SK-N-SH (cell line): ENCODE data around the gene PSMC3. TPM values are rescaled to one million over a fixed set of nuclear protein-coding genes. Genes with fewer than 3 reads are reported as not detected.

Experiments used
- CTCF ChIA-PET: fragments of 300-600, 350-600 bp; formaldehyde crosslinking; extraction: SDS; loops from one replicate; lab custom pipeline; 2021; lab: Yijun Ruan, JAX
- POLR2A ChIA-PET: fragments of 350-600 bp; sonication (Branson Sonifier 250); formaldehyde crosslinking; extraction: SDS; loops from one replicate; lab custom pipeline; 2020; ENCODE audit warnings: antibody characterized with exemption, inconsistent platforms; lab: Yijun Ruan, JAX
- DNase-seq: peaks from one replicate; pipeline ENCODE4 v3.0.0; 2012
- H2AFZ ChIP-seq: fragments of 200-600 bp; sonication (generic); 2 replicates; pipeline ENCODE4 v1.8.1; 2016; ENCODE audit warnings: antibody characterized with exemption, mild to moderate bottlenecking, low read depth
- H3F3A ChIP-seq: fragments of 200-600 bp; sonication (generic); replicated peaks from 2 replicates; pipeline ENCODE3; 2016; ENCODE audit warnings: antibody characterized with exemption, mild to moderate bottlenecking; ENCODE audit not compliant: insufficient read depth
- H3K27ac ChIP-seq, 2 experiments: fragments of 200-500 bp in 1 of 2; fragments of 200-600 bp in 1 of 2; sonication (Bioruptor generic) in 1 of 2; sonication (generic), shearing (Covaris generic) in 1 of 2; 2 replicates each; pipeline versions ENCODE4 v1.5.1 to v1.6.1; 2014 to 2016; ENCODE audit warnings: low read depth in 2 of 2, inconsistent platforms in 1 of 2, low read length in 1 of 2, mild to moderate bottlenecking in 1 of 2, mixed read lengths in 1 of 2
- H3K27me3 ChIP-seq: fragments of 200-600 bp; sonication (generic), shearing (Covaris generic); 2 replicates; pipeline ENCODE4 v1.6.1; 2016; ENCODE audit warnings: mixed run types; ENCODE audit not compliant: insufficient read depth
- H3K36me3 ChIP-seq, 2 experiments: fragments of 200-500 bp in 1 of 2; fragments of 200-600 bp in 1 of 2; sonication (Bioruptor generic) in 1 of 2; sonication (generic) in 1 of 2; replicated peaks in 1 of 2; 2 replicates each; pipeline versions ENCODE3 to v1.5.1; 2014 to 2016; ENCODE audit warnings: low read length in 1 of 2, mild to moderate bottlenecking in 1 of 2; ENCODE audit not compliant: insufficient read depth in 2 of 2, control insufficient read depth in 1 of 2
- H3K4me1 ChIP-seq, 2 experiments: fragments of 200-500 bp in 1 of 2; fragments of 200-600 bp in 1 of 2; sonication (Bioruptor generic) in 1 of 2; sonication (generic), shearing (Covaris generic) in 1 of 2; 2 replicates each; pipeline versions ENCODE4 v1.5.1 to v1.6.1; 2014 to 2016; ENCODE audit warnings: low read depth in 1 of 2, low read length in 1 of 2, mixed run types in 1 of 2; ENCODE audit not compliant: insufficient read depth in 2 of 2, control insufficient read depth in 1 of 2
- H3K4me2 ChIP-seq: fragments of 200-600 bp; sonication (generic), shearing (Covaris generic); 2 replicates; pipeline ENCODE4 v1.6.1; 2017; ENCODE audit warnings: mixed run types
- H3K4me3 ChIP-seq, 2 experiments: fragments of 200-500 bp in 1 of 2; fragments of 200-600 bp in 1 of 2; sonication (Bioruptor generic) in 1 of 2; sonication (generic), shearing (Covaris generic) in 1 of 2; 2 replicates each; pipeline versions ENCODE4 v1.5.1 to v1.8.1; 2014 to 2016; ENCODE audit warnings: low read depth in 2 of 2, inconsistent platforms in 1 of 2, low read length in 1 of 2, mild to moderate bottlenecking in 1 of 2, mixed read lengths in 1 of 2, moderate library complexity in 1 of 2
- H3K79me2 ChIP-seq: fragments of 200-600 bp; sonication (generic); 2 replicates; pipeline ENCODE4 v1.8.1; 2017; ENCODE audit warnings: mild to moderate bottlenecking; ENCODE audit not compliant: insufficient read depth
- H3K9ac ChIP-seq: fragments of 200-600 bp; sonication (generic); 2 replicates; pipeline ENCODE4 v1.6.1; 2017; ENCODE audit warnings: mixed run types
- H3K9me2 ChIP-seq: fragments of 200-600 bp; sonication (generic); 2 replicates; pipeline ENCODE4 v1.6.1; 2017; ENCODE audit warnings: mixed run types
- H3K9me3 ChIP-seq: fragments of 200-600 bp; sonication (generic); 2 replicates; pipeline ENCODE4 v1.6.1; 2017; ENCODE audit warnings: mixed run types, mild to moderate bottlenecking, moderate library complexity
- H4K20me1 ChIP-seq: fragments of 200-600 bp; sonication (generic); 2 replicates; pipeline ENCODE4 v1.6.1; 2017; ENCODE audit warnings: mild to moderate bottlenecking, mixed run types; ENCODE audit not compliant: insufficient read depth
- ELF1 ChIP-seq: IDR thresholded peaks from 2 replicates; pipeline ENCODE4 v1.4.0; 2012
- EP300 ChIP-seq, 2 experiments: IDR thresholded peaks; 2 replicates each; pipeline versions ENCODE4 v1.4.0 to v1.6.1; 2012; ENCODE audit warnings: borderline replicate concordance in 1 of 2, low read depth in 1 of 2, low read length in 1 of 2
- FOSL2 ChIP-seq: IDR thresholded peaks from 2 replicates; pipeline ENCODE4 v1.4.0; 2012; ENCODE audit warnings: low read depth, mild to moderate bottlenecking, moderate library complexity, borderline replicate concordance
- FOXJ3 ChIP-seq: sonication (generic); formaldehyde crosslinking; IDR thresholded peaks from 2 replicates; pipeline ENCODE4 v1.5.1; 2020; ENCODE audit warnings: mild to moderate bottlenecking, missing genetic modification reagents
- GABPA ChIP-seq: IDR thresholded peaks from 2 replicates; pipeline ENCODE4 v1.4.0; 2012; ENCODE audit warnings: low read depth, mild to moderate bottlenecking
- GATA2 ChIP-seq: sonication (generic); formaldehyde crosslinking; IDR thresholded peaks from 2 replicates; pipeline ENCODE4 v1.5.0; 2020; ENCODE audit warnings: mild to moderate bottlenecking, missing genetic modification reagents
- IRF3 ChIP-seq: fragments of 150-350 bp; IDR thresholded peaks from 2 replicates; pipeline ENCODE4 v1.6.1; 2016; ENCODE audit warnings: mild to moderate bottlenecking, low read depth, low read length
- JUND ChIP-seq: IDR thresholded peaks from 2 replicates; pipeline ENCODE4 v1.4.0; 2012
- NFIC ChIP-seq: IDR thresholded peaks from 2 replicates; pipeline ENCODE4 v1.4.0; 2012; ENCODE audit warnings: borderline replicate concordance
- NRF1 ChIP-seq: IDR thresholded peaks from 2 replicates; pipeline ENCODE4 v1.6.1; 2012; ENCODE audit warnings: low read depth, mild to moderate bottlenecking, low read length
- RAD21 ChIP-seq: IDR thresholded peaks from 2 replicates; pipeline ENCODE4 v1.6.1; 2012; ENCODE audit warnings: mild to moderate bottlenecking, low read length
- RCOR1 ChIP-seq: fragments of 150-350 bp; IDR thresholded peaks from 2 replicates; pipeline ENCODE4 v1.6.1; 2017; ENCODE audit warnings: antibody characterized with exemption, low read length
- RFX5 ChIP-seq: IDR thresholded peaks from 2 replicates; pipeline ENCODE4 v1.6.1; 2012; ENCODE audit warnings: mild to moderate bottlenecking, improper control_type of control experiment, low read length
- TCF12 ChIP-seq: IDR thresholded peaks from 2 replicates; pipeline ENCODE4 v1.4.0; 2012
- whole genome bisulfite sequencing: methylation state at CpG from one replicate; pipeline ENCODE4 v1.1.6; 2017; ENCODE audit warnings: low lambda C conversion rate; 5-methylcytosine and 5-hydroxymethylcytosine counted together
- polyA plus RNA-seq, 3 experiments: library from polyadenylated mRNA; depleted of rRNA; stranded (reverse); fragments of >200 nt; gene quantifications; 2 replicates each; pipeline ENCODE4 v1.2.3, GENCODE V29; 2012
- TF ChIP-seq, protein P1 (sequence below): IDR thresholded peaks from 2 replicates; pipeline ENCODE4 v1.4.0; 2012; ENCODE audit warnings: low read depth
- TF ChIP-seq, protein P2 (sequence below): fragments of 200-600 bp; sonication (generic); IDR thresholded peaks from 2 replicates; pipeline ENCODE4 v1.6.1; 2017; ENCODE audit warnings: antibody characterized with exemption, mild to moderate bottlenecking, moderate library complexity
- TF ChIP-seq, protein P3 (sequence below): IDR thresholded peaks from 2 replicates; pipeline ENCODE4; 2012
- TF ChIP-seq, protein P4 (sequence below): IDR thresholded peaks from 2 replicates; pipeline ENCODE4 v1.6.1; 2012; ENCODE audit warnings: mild to moderate bottlenecking, low read depth, low read length, moderate library complexity

Gene PSMC3
- polyA plus RNA-seq, 1 of the 3 experiments (the other 2 are of a cell fraction), result 184 TPM

- DNase-seq, result no peak
- 48% methylated on average over 4 of the region's 4 CpGs for WGBS
- TF ChIP-seq, protein P1, sequence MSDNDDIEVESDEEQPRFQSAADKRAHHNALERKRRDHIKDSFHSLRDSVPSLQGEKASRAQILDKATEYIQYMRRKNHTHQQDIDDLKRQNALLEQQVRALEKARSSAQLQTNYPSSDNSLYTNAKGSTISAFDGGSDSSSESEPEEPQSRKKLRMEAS, result no peak
- TF ChIP-seq TCF12 (no peak), RAD21 (no peak), NFIC (no peak), FOSL2 (no peak), IRF3 (no peak), JUND (no peak), GATA2 (CRISPR knock-in tag) (no peak), ELF1 (no peak)
- TF ChIP-seq, protein P2, sequence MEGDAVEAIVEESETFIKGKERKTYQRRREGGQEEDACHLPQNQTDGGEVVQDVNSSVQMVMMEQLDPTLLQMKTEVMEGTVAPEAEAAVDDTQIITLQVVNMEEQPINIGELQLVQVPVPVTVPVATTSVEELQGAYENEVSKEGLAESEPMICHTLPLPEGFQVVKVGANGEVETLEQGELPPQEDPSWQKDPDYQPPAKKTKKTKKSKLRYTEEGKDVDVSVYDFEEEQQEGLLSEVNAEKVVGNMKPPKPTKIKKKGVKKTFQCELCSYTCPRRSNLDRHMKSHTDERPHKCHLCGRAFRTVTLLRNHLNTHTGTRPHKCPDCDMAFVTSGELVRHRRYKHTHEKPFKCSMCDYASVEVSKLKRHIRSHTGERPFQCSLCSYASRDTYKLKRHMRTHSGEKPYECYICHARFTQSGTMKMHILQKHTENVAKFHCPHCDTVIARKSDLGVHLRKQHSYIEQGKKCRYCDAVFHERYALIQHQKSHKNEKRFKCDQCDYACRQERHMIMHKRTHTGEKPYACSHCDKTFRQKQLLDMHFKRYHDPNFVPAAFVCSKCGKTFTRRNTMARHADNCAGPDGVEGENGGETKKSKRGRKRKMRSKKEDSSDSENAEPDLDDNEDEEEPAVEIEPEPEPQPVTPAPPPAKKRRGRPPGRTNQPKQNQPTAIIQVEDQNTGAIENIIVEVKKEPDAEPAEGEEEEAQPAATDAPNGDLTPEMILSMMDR, result no peak
- TF ChIP-seq, all 33 proteins: peak for 0
- Histone ChIP-seq H3F3A (no peaks in the 10 kb centered on the region), H3K27me3 (no peaks in the 10 kb centered on the region), H3K4me2 (no peak overlapping the region), H3K9me2 (no peaks in the 10 kb centered on the region), H3K4me1 (no peaks in the 10 kb centered on the region), H3K9ac (no peak overlapping the region), H2AFZ (no peak overlapping the region), H3K4me3 (no peak overlapping the region), H3K9me3 (no peaks in the 10 kb centered on the region), H3K79me2 (no peaks in the 10 kb centered on the region), H3K36me3 (no peaks in the 10 kb centered on the region), H3K27ac (no peak overlapping the region), H4K20me1 (no peaks in the 10 kb centered on the region)
- ChIA-PET CTCF (no interaction called here), POLR2A (no interaction called here)
Observed at GRCh38 chr11:47383071-47383470, 43.2 kb downstream of the PSMC3 start.

GRCh38 chr11:47380078-47380477 lies 46.2 kb downstream of the PSMC3 start:
- Histone ChIP-seq H3K36me3 (no peaks in the 10 kb centered on the region), H3K27ac (no peak overlapping the region), H2AFZ (no peak overlapping the region), H3K9me3 (no peaks in the 10 kb centered on the region), H3K4me3 (no peak overlapping the region), H3K27me3 (no peaks in the 10 kb centered on the region), H4K20me1 (no peaks in the 10 kb centered on the region), H3K9me2 (no peaks in the 10 kb centered on the region), H3F3A (no peaks in the 10 kb centered on the region), H3K79me2 (no peaks in the 10 kb centered on the region), H3K4me2 (no peak overlapping the region), H3K4me1 (no peaks in the 10 kb centered on the region)
- WGBS, result 69% methylated on average over 2 of the region's 2 CpGs
- CTCF ChIA-PET, result interaction anchor here (1.2 to 1.6 kb wide), 2 partner anchors 11 to 12 kb away, joined by 3 to 5 read pairs; no protein-coding TSS in a partner anchor
- DNase-seq, result no peak
- TF ChIP-seq, protein P3, sequence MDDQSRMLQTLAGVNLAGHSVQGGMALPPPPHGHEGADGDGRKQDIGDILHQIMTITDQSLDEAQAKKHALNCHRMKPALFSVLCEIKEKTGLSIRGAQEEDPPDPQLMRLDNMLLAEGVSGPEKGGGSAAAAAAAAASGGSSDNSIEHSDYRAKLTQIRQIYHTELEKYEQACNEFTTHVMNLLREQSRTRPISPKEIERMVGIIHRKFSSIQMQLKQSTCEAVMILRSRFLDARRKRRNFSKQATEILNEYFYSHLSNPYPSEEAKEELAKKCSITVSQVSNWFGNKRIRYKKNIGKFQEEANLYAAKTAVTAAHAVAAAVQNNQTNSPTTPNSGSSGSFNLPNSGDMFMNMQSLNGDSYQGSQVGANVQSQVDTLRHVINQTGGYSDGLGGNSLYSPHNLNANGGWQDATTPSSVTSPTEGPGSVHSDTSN, result no peak
- TF ChIP-seq, protein P4, sequence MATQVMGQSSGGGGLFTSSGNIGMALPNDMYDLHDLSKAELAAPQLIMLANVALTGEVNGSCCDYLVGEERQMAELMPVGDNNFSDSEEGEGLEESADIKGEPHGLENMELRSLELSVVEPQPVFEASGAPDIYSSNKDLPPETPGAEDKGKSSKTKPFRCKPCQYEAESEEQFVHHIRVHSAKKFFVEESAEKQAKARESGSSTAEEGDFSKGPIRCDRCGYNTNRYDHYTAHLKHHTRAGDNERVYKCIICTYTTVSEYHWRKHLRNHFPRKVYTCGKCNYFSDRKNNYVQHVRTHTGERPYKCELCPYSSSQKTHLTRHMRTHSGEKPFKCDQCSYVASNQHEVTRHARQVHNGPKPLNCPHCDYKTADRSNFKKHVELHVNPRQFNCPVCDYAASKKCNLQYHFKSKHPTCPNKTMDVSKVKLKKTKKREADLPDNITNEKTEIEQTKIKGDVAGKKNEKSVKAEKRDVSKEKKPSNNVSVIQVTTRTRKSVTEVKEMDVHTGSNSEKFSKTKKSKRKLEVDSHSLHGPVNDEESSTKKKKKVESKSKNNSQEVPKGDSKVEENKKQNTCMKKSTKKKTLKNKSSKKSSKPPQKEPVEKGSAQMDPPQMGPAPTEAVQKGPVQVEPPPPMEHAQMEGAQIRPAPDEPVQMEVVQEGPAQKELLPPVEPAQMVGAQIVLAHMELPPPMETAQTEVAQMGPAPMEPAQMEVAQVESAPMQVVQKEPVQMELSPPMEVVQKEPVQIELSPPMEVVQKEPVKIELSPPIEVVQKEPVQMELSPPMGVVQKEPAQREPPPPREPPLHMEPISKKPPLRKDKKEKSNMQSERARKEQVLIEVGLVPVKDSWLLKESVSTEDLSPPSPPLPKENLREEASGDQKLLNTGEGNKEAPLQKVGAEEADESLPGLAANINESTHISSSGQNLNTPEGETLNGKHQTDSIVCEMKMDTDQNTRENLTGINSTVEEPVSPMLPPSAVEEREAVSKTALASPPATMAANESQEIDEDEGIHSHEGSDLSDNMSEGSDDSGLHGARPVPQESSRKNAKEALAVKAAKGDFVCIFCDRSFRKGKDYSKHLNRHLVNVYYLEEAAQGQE, result no peak
- no peak for TF ChIP-seq EP300 (IDR thresholded peaks at IDR 0.05; ENCODE audit: borderline replicate concordance in 1 of 2, low read depth in 1 of 2, low read length in 1 of 2)
- TF ChIP-seq RFX5, result no peak
- TF ChIP-seq NRF1, result no peak
- TF ChIP-seq GABPA, result no peak
- TF ChIP-seq, protein P2, result no peak
- no peak for TF ChIP-seq RCOR1
- TF ChIP-seq ELF1, result no peak
- no peak for TF ChIP-seq FOXJ3 (CRISPR knock-in tag)
- no peak for TF ChIP-seq GATA2 (CRISPR knock-in tag)
- no peak for TF ChIP-seq RAD21
- TF ChIP-seq, all 33 proteins: peak for 0
- POLR2A ChIA-PET, result no interaction called here
- no peak overlapping the region for H3K9ac ChIP-seq
